Glutamatergic neuron (in vitro differentiated cells): ENCODE results near the gene TBPL1. TPM values are rescaled to one million over a fixed set of nuclear protein-coding genes. Genes with fewer than 3 reads are reported as not detected.

ENCODE experiments used
- DNase-seq: peaks from one replicate; pipeline ENCODE4 v3.0.0; 2022
- H3K27ac Mint-ChIP-seq: one replicate; pipeline ENCODE4 v1.8.0; 2020; ENCODE audit warnings: mild to moderate bottlenecking, mixed read lengths, inconsistent platforms; ENCODE audit not compliant: unreplicated experiment
- H3K27me3 Mint-ChIP-seq: one replicate; pipeline ENCODE4 v1.8.0; 2020; ENCODE audit warnings: mild to moderate bottlenecking, moderate library complexity, mixed read lengths, inconsistent platforms; ENCODE audit not compliant: unreplicated experiment
- H3K36me3 Mint-ChIP-seq: one replicate; pipeline ENCODE4 v1.8.0; 2020; ENCODE audit warnings: mild to moderate bottlenecking, mixed read lengths, inconsistent platforms; ENCODE audit not compliant: unreplicated experiment
- H3K4me1 Mint-ChIP-seq: one replicate; pipeline ENCODE4 v1.8.0; 2020; ENCODE audit warnings: mild to moderate bottlenecking, low read depth, mixed read lengths, inconsistent platforms; ENCODE audit not compliant: unreplicated experiment
- H3K4me3 Mint-ChIP-seq: one replicate; pipeline ENCODE4 v1.8.0; 2020; ENCODE audit warnings: mild to moderate bottlenecking, mixed read lengths, inconsistent platforms; ENCODE audit not compliant: unreplicated experiment
- H3K9me3 Mint-ChIP-seq: one replicate; pipeline ENCODE4 v1.8.0; 2020; ENCODE audit warnings: mild to moderate bottlenecking, moderate library complexity, mixed read lengths, inconsistent platforms; ENCODE audit not compliant: unreplicated experiment
- total RNA-seq: library from RNA; stranded (reverse); fragmentation: NEBNext Ultra II Directional; extraction: Animal tissue kit (Norgen Biotek cat#: 25700); gene quantifications from one replicate; pipeline ENCODE4 v1.2.1, GENCODE V29; 2021; ENCODE audit not compliant: unreplicated experiment
- TF ChIP-seq, protein P1 (sequence below): fragments of 200-600 bp; sonication (generic); IDR thresholded peaks from one replicate; pipeline ENCODE4 v1.5.0; 2021; ENCODE audit not compliant: partially characterized antibody, unreplicated experiment

Gene TBPL1
- total RNA-seq, 1 donor from 2014 or later, result 156 TPM

DNA sequence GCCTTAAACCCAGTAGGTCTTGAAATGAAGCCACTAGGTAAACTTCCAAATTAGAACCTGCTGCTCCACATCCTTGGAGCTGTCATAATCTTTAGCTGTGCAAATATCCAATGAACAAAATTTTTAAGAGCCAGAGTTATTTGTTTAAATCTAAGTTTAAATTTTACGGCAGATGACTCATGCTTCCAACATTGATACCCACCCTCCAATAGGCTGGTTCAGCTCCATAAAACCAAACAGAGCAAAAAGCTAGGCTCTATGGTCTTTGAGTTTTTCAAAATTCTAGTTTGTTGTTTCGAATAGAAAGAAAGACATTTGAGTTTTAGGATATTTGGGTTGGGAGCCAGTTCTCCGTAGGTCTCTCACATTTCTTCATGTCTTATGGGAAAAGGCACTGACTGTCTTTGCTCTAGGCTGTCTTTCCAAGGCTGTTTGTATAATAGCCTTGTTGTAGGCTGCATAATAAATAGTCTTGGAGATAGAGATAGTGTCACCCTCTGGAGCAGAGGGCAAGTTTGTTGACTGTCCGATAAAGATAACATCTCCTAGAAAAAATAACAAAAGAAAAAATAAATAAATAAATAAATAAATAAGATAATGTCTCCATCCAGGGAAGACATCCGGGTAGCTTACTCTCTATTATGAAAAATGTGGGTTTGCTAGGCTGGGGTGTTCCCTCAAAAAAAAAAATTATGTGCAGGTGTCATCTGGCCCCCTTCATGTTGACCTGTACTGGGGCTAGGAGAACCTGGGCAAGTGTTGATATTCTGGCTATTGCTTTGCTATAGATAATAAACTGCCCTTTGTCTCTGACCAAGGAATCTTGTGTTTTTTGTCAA lies 62.9 kb downstream of the TBPL1 start:
- TF ChIP-seq, protein P1, sequence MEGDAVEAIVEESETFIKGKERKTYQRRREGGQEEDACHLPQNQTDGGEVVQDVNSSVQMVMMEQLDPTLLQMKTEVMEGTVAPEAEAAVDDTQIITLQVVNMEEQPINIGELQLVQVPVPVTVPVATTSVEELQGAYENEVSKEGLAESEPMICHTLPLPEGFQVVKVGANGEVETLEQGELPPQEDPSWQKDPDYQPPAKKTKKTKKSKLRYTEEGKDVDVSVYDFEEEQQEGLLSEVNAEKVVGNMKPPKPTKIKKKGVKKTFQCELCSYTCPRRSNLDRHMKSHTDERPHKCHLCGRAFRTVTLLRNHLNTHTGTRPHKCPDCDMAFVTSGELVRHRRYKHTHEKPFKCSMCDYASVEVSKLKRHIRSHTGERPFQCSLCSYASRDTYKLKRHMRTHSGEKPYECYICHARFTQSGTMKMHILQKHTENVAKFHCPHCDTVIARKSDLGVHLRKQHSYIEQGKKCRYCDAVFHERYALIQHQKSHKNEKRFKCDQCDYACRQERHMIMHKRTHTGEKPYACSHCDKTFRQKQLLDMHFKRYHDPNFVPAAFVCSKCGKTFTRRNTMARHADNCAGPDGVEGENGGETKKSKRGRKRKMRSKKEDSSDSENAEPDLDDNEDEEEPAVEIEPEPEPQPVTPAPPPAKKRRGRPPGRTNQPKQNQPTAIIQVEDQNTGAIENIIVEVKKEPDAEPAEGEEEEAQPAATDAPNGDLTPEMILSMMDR, result no peak
- no peaks in the 10 kb centered on the region for H3K36me3 Mint-ChIP-seq
- no peak overlapping the region for H3K27ac Mint-ChIP-seq
- no peaks in the 10 kb centered on the region for H3K4me1 Mint-ChIP-seq
- H3K4me3 Mint-ChIP-seq, result no peak overlapping the region
- H3K9me3 Mint-ChIP-seq, result no peaks in the 10 kb centered on the region
- DNase-seq, result no peak
- peaks cover 2% of the 10 kb centered on the region for H3K27me3 Mint-ChIP-seq

DNA sequence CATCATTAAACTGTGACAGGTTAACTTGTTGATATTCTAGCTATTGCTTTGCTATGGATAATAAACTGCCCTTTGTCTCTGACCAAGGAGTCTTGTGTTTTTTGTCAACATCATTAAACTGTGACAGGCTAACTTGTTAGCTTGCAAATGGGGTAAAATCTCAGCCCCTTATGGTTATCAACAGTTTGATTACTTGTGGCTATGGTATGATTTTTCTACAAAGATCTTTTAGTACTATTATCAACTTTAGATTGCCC lies 63.5 kb downstream of the TBPL1 start:
- no peak overlapping the region for H3K4me3 Mint-ChIP-seq

DNA sequence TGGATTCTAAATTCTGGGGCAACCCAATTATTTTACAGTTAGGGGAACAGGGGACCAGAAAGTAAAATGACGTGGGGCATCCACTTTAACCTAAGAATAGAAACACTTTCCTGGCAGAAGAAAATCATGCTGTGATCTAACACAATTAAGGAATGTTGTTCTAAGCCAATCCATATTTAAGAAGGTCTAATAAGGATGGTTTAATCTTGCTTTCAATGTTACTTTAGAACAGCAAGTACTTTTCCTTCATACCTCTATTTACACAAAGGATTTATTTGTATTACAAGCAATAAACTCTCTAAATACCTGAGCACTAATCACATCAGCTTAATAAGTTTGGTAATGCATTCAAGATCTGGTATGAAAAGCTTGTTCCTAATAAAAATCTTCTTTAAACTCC lies 67.0 kb downstream of the TBPL1 start:
- peaks cover 5% of the 10 kb centered on the region for H3K27me3 Mint-ChIP-seq
- peaks cover 1% of the 10 kb centered on the region for H3K9me3 Mint-ChIP-seq
- no peak overlapping the region for H3K4me3 Mint-ChIP-seq
- no peak for DNase-seq
- TF ChIP-seq, protein P1, result no peak
- no peak overlapping the region for H3K27ac Mint-ChIP-seq
- H3K36me3 Mint-ChIP-seq, result no peaks in the 10 kb centered on the region
- no peaks in the 10 kb centered on the region for H3K4me1 Mint-ChIP-seq

More for the DNA sequence above, 63.5 kb downstream of the TBPL1 start:
- Mint-ChIP-seq H3K27ac (no peak overlapping the region), H3K27me3 (peaks cover 2% of the 10 kb centered on the region), H3K4me1 (no peaks in the 10 kb centered on the region), H3K36me3 (no peaks in the 10 kb centered on the region), H3K9me3 (no peaks in the 10 kb centered on the region)
- no peak for DNase-seq
- TF ChIP-seq, protein P1, result no peak

DNA sequence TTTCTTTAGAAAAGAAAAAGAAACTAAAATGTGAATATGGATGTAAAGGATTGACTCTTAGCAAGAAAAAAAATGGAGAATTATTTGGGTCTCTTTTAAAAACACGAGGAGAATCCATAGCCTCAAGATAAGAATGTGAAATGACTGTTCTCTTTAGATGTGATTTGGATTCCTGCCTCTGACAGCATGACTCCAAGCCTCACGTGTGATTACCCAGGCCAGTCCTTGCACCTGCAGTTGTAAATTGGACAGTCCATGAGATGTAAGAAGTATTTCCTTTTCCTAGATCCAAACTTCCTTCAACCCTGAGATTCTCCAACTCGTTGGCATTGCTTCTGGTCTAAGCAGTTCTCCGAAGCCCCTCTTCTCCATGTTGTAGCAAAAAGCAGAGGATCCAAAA lies 67.5 kb downstream of the TBPL1 start:
- Mint-ChIP-seq H3K9me3 (peaks cover 1% of the 10 kb centered on the region), H3K27ac (no peak overlapping the region), H3K36me3 (no peaks in the 10 kb centered on the region), H3K27me3 (peaks cover 5% of the 10 kb centered on the region), H3K4me3 (no peak overlapping the region), H3K4me1 (no peaks in the 10 kb centered on the region)
- TF ChIP-seq, protein P1, result no peak
- DNase-seq, result no peak

DNA sequence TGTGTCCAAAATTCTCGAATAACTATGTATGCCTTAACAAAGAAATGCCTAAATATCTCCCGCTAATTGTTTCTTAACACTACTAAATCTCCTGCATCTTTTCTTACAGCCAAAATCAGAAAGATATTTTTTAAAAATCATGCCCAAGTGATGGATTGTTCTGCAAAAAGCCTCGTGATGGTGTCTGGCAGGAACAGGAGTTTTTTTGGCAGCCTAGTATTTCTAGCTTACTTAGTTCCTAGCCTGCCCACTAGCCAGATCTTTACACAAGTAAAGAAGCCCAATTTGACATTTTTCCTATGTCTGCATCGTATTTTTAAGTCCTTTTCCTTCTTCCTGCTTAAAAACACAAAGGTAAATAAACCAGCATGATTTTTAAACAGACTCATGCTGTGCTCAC lies 67.9 kb downstream of the TBPL1 start:
- H3K4me3 Mint-ChIP-seq, result no peak overlapping the region
- H3K27me3 Mint-ChIP-seq, result peaks cover 5% of the 10 kb centered on the region
- H3K4me1 Mint-ChIP-seq, result no peaks in the 10 kb centered on the region
- peaks cover 1% of the 10 kb centered on the region for H3K9me3 Mint-ChIP-seq
- DNase-seq, result no peak
- H3K36me3 Mint-ChIP-seq, result no peaks in the 10 kb centered on the region
- no peak overlapping the region for H3K27ac Mint-ChIP-seq
- TF ChIP-seq, protein P1, result no peak
